Heart left ventricle (tissue), 13 donors: ENCODE results near the gene WDR93.

Source experiments
- POLR2A ChIP-seq, 2 donors: fragments of 450-650 bp; IDR thresholded peaks; one replicate each; pipeline ENCODE4 v1.6.1; 2017; ENCODE audit warnings: antibody characterized with exemption in 2 of 2, mild to moderate bottlenecking in 2 of 2, moderate library complexity in 2 of 2
- TF ChIP-seq, protein P1 (sequence below), 12 donors: fragments of 200-600 bp; sonication (generic) in 4 of 12; IDR thresholded peaks; one replicate each; pipeline versions ENCODE4 v1.5.0 to v1.8.0; 2018 to 2022; ENCODE audit warnings: antibody characterized with exemption in 12 of 12, mild to moderate bottlenecking in 5 of 12
- donor health status: ischemic (EF 13 %, LVEDD 7.1; RV severe dilation, severe dysfunction).
- donor health status: DM: no; HTN: yes; CAD: no.
- donor health status: DM: no; HTN: no; CAD: no.
- donor health status: ischemic (EF 25% LVEDD 6.9; RV normal size, moderate dysfunction).
- donor health status: ischemic (EF 25% LVEDD 5.7; RV mildly dilated, moderate dysfunction).
- donor health status: ischemic (EF 35%, LVEDD 5.7; RV mildly dilated, moderate dysfunction).
- donor health status: nonischemic (EF 11% LVEDD 7.7; RV severe dilation, severe dysfunction).
- donor health status: DM: yes; HTN: yes; CAD: no.
- donor health status: PGD.
- donor health status: ischemic (EF 29% LVEDD 5.4; RV normal size, mild dysfunction).
- donor health status: nonischemic (EF 23%, LVEDD 6.1; RV moderate dilation, normal function).

DNA sequence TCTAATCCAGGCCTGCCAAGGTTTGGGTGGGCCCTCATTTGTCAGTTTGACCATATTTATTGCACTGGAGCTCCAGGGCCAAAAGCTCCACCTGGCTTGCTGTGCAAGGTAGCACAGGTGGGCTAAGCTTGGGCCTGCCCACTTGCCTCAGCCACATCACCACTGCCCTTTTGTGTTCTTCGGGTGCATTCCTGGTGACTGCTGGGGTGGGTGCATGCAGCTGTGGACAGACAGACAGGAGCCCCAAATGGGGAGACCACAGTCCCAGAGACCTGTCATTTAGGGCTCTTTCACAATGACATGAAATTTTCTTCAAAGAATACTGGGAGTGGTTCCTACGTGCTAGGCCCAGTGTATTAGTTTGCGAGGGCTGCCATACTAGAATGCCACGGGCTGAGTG lies 88.2 kb downstream of the WDR93 start:
- TF ChIP-seq, protein P1, sequence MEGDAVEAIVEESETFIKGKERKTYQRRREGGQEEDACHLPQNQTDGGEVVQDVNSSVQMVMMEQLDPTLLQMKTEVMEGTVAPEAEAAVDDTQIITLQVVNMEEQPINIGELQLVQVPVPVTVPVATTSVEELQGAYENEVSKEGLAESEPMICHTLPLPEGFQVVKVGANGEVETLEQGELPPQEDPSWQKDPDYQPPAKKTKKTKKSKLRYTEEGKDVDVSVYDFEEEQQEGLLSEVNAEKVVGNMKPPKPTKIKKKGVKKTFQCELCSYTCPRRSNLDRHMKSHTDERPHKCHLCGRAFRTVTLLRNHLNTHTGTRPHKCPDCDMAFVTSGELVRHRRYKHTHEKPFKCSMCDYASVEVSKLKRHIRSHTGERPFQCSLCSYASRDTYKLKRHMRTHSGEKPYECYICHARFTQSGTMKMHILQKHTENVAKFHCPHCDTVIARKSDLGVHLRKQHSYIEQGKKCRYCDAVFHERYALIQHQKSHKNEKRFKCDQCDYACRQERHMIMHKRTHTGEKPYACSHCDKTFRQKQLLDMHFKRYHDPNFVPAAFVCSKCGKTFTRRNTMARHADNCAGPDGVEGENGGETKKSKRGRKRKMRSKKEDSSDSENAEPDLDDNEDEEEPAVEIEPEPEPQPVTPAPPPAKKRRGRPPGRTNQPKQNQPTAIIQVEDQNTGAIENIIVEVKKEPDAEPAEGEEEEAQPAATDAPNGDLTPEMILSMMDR (IDR thresholded peaks at IDR 0.05), result no peak
- TF ChIP-seq POLR2A (IDR thresholded peaks at IDR 0.05), result no peak
